ENCODE data around the gene AVEN. TPM values are rescaled to one million over a fixed set of nuclear protein-coding genes. Genes with fewer than 3 reads are reported as not detected.

Gene AVEN
- total RNA-seq, 3 donors from 2014 or later (not counting 1 experiment from before 2014, with no cell fraction given), result 9.8 to 11.8 (median 9.9) TPM

DNA sequence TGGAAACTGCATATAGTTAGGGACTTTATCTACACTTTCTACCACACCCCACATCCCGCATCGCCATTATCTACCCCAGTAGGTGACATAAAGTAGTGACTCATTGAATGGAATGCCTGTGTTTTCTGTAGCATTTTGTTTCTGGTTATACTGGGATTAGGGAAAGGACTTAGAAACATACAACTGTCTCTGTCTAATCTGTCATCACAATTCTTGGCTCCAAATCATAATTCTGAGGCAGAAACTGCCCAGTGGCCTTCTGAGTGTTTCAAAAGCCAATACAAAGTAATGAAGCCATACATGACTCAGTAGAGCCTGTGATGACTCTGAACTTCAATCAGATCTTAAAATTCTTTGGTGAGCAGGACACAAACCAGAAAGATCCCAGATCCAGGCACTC is 186.4 kb downstream of the AVEN start:
- DNase-seq (no peak), ATAC-seq (no peak)
- no peak overlapping the region for H3K4me3 ChIP-seq (ENCODE audit: low read length)
- H3K27me3 Mint-ChIP-seq (ENCODE audit: low read depth in 2 of 2), result no peaks in the 10 kb centered on the region
- TF ChIP-seq, protein P1, sequence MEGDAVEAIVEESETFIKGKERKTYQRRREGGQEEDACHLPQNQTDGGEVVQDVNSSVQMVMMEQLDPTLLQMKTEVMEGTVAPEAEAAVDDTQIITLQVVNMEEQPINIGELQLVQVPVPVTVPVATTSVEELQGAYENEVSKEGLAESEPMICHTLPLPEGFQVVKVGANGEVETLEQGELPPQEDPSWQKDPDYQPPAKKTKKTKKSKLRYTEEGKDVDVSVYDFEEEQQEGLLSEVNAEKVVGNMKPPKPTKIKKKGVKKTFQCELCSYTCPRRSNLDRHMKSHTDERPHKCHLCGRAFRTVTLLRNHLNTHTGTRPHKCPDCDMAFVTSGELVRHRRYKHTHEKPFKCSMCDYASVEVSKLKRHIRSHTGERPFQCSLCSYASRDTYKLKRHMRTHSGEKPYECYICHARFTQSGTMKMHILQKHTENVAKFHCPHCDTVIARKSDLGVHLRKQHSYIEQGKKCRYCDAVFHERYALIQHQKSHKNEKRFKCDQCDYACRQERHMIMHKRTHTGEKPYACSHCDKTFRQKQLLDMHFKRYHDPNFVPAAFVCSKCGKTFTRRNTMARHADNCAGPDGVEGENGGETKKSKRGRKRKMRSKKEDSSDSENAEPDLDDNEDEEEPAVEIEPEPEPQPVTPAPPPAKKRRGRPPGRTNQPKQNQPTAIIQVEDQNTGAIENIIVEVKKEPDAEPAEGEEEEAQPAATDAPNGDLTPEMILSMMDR (IDR thresholded peaks at IDR 0.05), result no peak
- H3K9me3 Mint-ChIP-seq, result no peaks in the 10 kb centered on the region
- no peak overlapping the region for H3K27ac Mint-ChIP-seq
- H3K4me1 ChIP-seq (ENCODE audit: control insufficient read depth, insufficient read depth, low read length), result no peaks in the 10 kb centered on the region
- intact Hi-C loops (cut with micrococcal nuclease), result no loop called here
- H3K36me3 ChIP-seq (ENCODE audit: control insufficient read depth, insufficient read depth, low read length), result no peaks in the 10 kb centered on the region
- no peaks in the 10 kb centered on the region for H3K9me3 ChIP-seq (ENCODE audit: control insufficient read depth, insufficient read depth, low read length)
- WGBS (ENCODE audit: insufficient coverage), result no CpG with 5 or more reads among the region's 2 CpGs
- H3K4me1 Mint-ChIP-seq, result no peaks in the 10 kb centered on the region
- no peaks in the 10 kb centered on the region for H3K36me3 Mint-ChIP-seq
- H3K4me3 Mint-ChIP-seq, result no peak overlapping the region
- H3K27me3 ChIP-seq (ENCODE audit: control insufficient read depth, insufficient read depth, low read length), result no peaks in the 10 kb centered on the region
- no peak overlapping the region for H3K27ac ChIP-seq (ENCODE audit: low read length)

DNA sequence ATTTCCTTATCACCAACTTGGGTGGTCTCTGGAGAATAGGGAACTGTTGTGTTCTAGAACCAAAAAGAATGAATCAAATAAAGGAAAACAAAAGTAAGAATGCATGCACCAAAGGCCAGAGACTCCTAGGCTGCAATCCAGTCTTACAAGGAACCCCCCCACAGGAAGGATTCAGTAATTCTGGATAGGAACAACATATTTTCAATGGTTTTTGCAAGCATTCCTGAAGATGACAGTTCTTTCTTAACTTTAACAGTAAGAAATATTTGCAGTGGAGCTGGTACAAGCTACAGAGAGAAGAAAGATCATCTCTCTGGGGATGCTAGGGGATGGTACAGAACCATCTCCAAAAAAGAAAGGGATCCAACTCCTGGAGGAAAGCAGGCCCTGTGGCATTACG is 186.9 kb downstream of the AVEN start:
- DNase-seq (no peak), ATAC-seq (no peak)
- Mint-ChIP-seq H3K36me3 (no peaks in the 10 kb centered on the region), H3K9me3 (no peaks in the 10 kb centered on the region), H3K4me1 (no peaks in the 10 kb centered on the region), H3K27me3 (ENCODE audit: low read depth in 2 of 2) (no peaks in the 10 kb centered on the region), H3K4me3 (no peak overlapping the region), H3K27ac (no peak overlapping the region)
- Histone ChIP-seq H3K27me3 (ENCODE audit: control insufficient read depth, insufficient read depth, low read length) (no peaks in the 10 kb centered on the region), H3K4me3 (ENCODE audit: low read length) (no peak overlapping the region), H3K36me3 (ENCODE audit: control insufficient read depth, insufficient read depth, low read length) (no peaks in the 10 kb centered on the region), H3K9me3 (ENCODE audit: control insufficient read depth, insufficient read depth, low read length) (no peaks in the 10 kb centered on the region), H3K4me1 (ENCODE audit: control insufficient read depth, insufficient read depth, low read length) (no peaks in the 10 kb centered on the region), H3K27ac (ENCODE audit: low read length) (no peak overlapping the region)
- intact Hi-C loops (cut with micrococcal nuclease), result no loop called here
- TF ChIP-seq, protein P1 (IDR thresholded peaks at IDR 0.05), result no peak
- no CpG with 5 or more reads among the region's 1 CpG for WGBS (ENCODE audit: insufficient coverage)

DNA sequence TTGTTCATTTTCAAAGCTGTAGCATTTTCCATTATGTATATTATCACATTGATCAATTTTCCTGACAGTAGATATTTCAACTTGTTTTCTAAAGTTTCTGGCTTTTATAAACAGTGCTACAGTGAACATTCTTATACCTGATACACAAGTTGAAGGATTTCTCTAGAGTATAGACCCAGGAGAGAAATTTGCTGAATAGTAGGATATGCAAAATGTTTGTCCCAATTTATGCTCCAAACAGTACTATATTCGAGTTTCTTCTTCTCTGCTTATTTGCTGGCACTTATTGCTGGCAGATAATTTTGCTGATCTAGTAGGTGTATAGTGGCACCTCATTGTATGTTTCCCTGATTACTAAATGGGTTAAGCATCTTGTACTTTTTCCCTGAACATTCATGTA is 187.9 kb downstream of the AVEN start:
- ATAC-seq, result no peak
- no peaks in the 10 kb centered on the region for H3K9me3 ChIP-seq (ENCODE audit: control insufficient read depth, insufficient read depth, low read length)
- no peaks in the 10 kb centered on the region for H3K27me3 ChIP-seq (ENCODE audit: control insufficient read depth, insufficient read depth, low read length)
- no CpG with 5 or more reads among the region's 1 CpG for WGBS (ENCODE audit: insufficient coverage)
- no peaks in the 10 kb centered on the region for H3K4me1 ChIP-seq (ENCODE audit: control insufficient read depth, insufficient read depth, low read length)
- no peaks in the 10 kb centered on the region for H3K27me3 Mint-ChIP-seq (ENCODE audit: low read depth in 2 of 2)
- no peaks in the 10 kb centered on the region for H3K36me3 ChIP-seq (ENCODE audit: control insufficient read depth, insufficient read depth, low read length)
- no peaks in the 10 kb centered on the region for H3K36me3 Mint-ChIP-seq
- no peak overlapping the region for H3K4me3 ChIP-seq (ENCODE audit: low read length)
- TF ChIP-seq, protein P1 (IDR thresholded peaks at IDR 0.05), result no peak
- H3K4me3 Mint-ChIP-seq, result no peak overlapping the region
- H3K4me1 Mint-ChIP-seq, result no peaks in the 10 kb centered on the region
- DNase-seq, result no peak
- no peak overlapping the region for H3K27ac Mint-ChIP-seq
- intact Hi-C loops (cut with micrococcal nuclease), result no loop called here
- H3K9me3 Mint-ChIP-seq, result no peaks in the 10 kb centered on the region
- H3K27ac ChIP-seq (ENCODE audit: low read length), result no peak overlapping the region

DNA sequence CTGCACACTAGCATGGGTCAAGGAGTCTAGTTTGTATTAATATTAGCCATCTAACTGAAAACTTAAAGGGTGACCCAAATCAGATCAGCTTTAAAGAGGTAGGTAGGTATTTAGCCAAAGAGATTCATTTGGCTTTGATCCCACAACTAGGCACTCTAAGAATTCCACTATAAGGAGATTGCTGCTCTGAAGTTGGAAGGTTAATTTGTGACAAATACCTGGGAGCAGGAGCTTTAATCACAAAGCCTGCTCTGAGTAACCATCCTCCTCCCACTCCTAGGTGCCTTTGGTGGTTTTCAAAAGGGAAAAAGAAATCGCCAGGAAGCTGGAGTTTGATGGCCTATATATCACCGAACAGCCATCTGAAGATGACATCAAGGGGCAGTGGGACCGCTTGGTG is 191.0 kb downstream of the AVEN start:
- Histone ChIP-seq H3K27ac (ENCODE audit: low read length) (no peak overlapping the region), H3K9me3 (ENCODE audit: control insufficient read depth, insufficient read depth, low read length) (no peaks in the 10 kb centered on the region), H3K36me3 (ENCODE audit: control insufficient read depth, insufficient read depth, low read length) (no peaks in the 10 kb centered on the region), H3K4me3 (ENCODE audit: low read length) (no peak overlapping the region), H3K4me1 (ENCODE audit: control insufficient read depth, insufficient read depth, low read length) (no peaks in the 10 kb centered on the region), H3K27me3 (ENCODE audit: control insufficient read depth, insufficient read depth, low read length) (no peaks in the 10 kb centered on the region)
- H3K36me3 Mint-ChIP-seq, result no peaks in the 10 kb centered on the region
- intact Hi-C loops (cut with micrococcal nuclease), result no loop called here
- no peak overlapping the region for H3K27ac Mint-ChIP-seq
- no peaks in the 10 kb centered on the region for H3K4me1 Mint-ChIP-seq
- H3K9me3 Mint-ChIP-seq, result no peaks in the 10 kb centered on the region
- no peak for ATAC-seq
- peaks cover 0 to 3% of the 10 kb centered on the region in 2 donors for H3K27me3 Mint-ChIP-seq (ENCODE audit: low read depth in 2 of 2)
- WGBS (ENCODE audit: insufficient coverage), result 100% methylated on average over 2 of the region's 3 CpGs
- H3K4me3 Mint-ChIP-seq, result no peak overlapping the region
- DNase-seq, result no peak
- TF ChIP-seq, protein P1 (IDR thresholded peaks at IDR 0.05), result no peak

All from natural killer cell (primary cell).